Endothelial cell of umbilical vein (primary cell): Measurements from ENCODE around the gene ZFPM1.

Experiments
- EZH2 ChIP-seq: IDR thresholded peaks from 2 replicates; pipeline ENCODE4 v1.6.1; 2012; ENCODE audit warnings: borderline replicate concordance, low read depth, mild to moderate bottlenecking, moderate library complexity, low read length, inconsistent platforms; ENCODE audit not compliant: severe bottlenecking
- MYC ChIP-seq: IDR thresholded peaks from one replicate; pipeline ENCODE4 v1.6.1; 2011; ENCODE audit warnings: mild to moderate bottlenecking, low read depth, low read length
- POLR2AphosphoS5 ChIP-seq: IDR thresholded peaks from 2 replicates; pipeline ENCODE4 v1.6.1; 2012; ENCODE audit warnings: low read depth, mild to moderate bottlenecking, control low read depth, low read length, moderate library complexity; ENCODE audit not compliant: insufficient read depth
- TF ChIP-seq, protein P1 (sequence below), 2 donors: IDR thresholded peaks; 1 replicate in 1 of 2; 2 replicates in 1 of 2; pipeline ENCODE4 v1.5.1; 2011; ENCODE audit warnings: low read length in 2 of 2, mild to moderate bottlenecking in 2 of 2, moderate library complexity in 2 of 2, control low read depth in 1 of 2, inconsistent platforms in 1 of 2, low read depth in 1 of 2; ENCODE audit not compliant: insufficient read depth in 1 of 2; ENCODE audit errors: extremely low read depth in 1 of 2
- TF ChIP-seq, protein P2 (sequence below): IDR thresholded peaks from 2 replicates; pipeline ENCODE4 v1.6.1; 2011; ENCODE audit not compliant: insufficient read depth, insufficient read length

DNA sequence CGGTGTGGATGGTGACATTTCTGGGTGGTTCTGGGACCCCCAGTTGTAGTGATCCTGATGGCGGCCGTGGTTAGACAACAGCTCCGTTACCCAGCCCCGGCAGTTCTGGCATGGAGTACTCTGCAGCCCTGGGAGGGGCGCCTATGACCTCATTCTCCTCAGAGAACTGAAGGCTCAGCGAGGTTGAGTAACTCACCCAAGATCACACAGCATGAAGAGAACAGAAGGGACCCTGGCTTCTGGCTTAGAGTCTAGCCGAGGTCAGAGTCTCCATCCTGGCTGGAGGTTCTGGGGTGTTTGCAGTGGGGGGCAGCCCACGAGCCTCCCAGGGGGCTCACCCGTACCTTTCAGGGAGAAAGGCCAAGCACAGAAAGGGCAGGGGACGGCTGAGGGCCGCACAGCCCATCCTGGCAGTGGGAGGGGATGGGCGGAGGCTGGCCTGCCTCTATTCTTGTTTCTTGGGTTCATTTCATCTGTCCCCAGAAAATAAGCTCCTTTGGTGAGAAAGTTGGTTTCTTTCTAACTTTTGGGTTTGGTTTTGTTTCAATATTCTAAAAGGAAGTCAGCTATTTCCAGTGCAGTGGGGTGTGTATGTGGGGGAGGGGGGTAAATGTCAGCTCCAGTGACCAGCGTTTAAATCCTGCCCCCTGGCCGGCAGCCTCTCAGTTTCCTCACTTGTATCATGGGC is 13.2 kb downstream of the ZFPM1 start:
- TF ChIP-seq, protein P1, sequence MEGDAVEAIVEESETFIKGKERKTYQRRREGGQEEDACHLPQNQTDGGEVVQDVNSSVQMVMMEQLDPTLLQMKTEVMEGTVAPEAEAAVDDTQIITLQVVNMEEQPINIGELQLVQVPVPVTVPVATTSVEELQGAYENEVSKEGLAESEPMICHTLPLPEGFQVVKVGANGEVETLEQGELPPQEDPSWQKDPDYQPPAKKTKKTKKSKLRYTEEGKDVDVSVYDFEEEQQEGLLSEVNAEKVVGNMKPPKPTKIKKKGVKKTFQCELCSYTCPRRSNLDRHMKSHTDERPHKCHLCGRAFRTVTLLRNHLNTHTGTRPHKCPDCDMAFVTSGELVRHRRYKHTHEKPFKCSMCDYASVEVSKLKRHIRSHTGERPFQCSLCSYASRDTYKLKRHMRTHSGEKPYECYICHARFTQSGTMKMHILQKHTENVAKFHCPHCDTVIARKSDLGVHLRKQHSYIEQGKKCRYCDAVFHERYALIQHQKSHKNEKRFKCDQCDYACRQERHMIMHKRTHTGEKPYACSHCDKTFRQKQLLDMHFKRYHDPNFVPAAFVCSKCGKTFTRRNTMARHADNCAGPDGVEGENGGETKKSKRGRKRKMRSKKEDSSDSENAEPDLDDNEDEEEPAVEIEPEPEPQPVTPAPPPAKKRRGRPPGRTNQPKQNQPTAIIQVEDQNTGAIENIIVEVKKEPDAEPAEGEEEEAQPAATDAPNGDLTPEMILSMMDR (IDR thresholded peaks at IDR 0.05; ENCODE audit: extremely low read depth in 1 of 2, insufficient read depth in 1 of 2, low read depth in 1 of 2, low read length in 2 of 2): no peak
- TF ChIP-seq POLR2AphosphoS5 (no peak), EZH2 (no peak), MYC (no peak)
- TF ChIP-seq, protein P2, sequence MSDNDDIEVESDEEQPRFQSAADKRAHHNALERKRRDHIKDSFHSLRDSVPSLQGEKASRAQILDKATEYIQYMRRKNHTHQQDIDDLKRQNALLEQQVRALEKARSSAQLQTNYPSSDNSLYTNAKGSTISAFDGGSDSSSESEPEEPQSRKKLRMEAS: no peak
